Neural progenitor cell (in vitro differentiated cells): ENCODE results near the gene PTPRN2. TPM values are rescaled to one million over a fixed set of nuclear protein-coding genes. Genes with fewer than 3 reads are reported as not detected.

Experiments used
- DNase-seq: peaks from one replicate; pipeline ENCODE4 v3.0.0-alpha.2; 2016; ENCODE audit warnings: low spot score
- H2AFZ ChIP-seq: fragments of 200-600 bp; sonication (generic); replicated peaks from 2 replicates; pipeline ENCODE4 v1.6.1; 2016; ENCODE audit warnings: antibody characterized with exemption
- H3F3A ChIP-seq: fragments of 200-600 bp; sonication (generic); 2 replicates; pipeline ENCODE4 v1.6.1; 2016; ENCODE audit warnings: antibody characterized with exemption, low read depth
- H3K27ac ChIP-seq: fragments of 200-600 bp; sonication (generic); 2 replicates; pipeline ENCODE4 v1.5.1; 2016; ENCODE audit warnings: mild to moderate bottlenecking
- H3K27me3 ChIP-seq: fragments of 200-600 bp; sonication (generic); 2 replicates; pipeline ENCODE4 v1.6.1; 2016; ENCODE audit warnings: mild to moderate bottlenecking, moderate library complexity
- H3K36me3 ChIP-seq: fragments of 200-600 bp; sonication (generic); 2 replicates; pipeline ENCODE4 v1.5.1; 2016
- H3K4me1 ChIP-seq: fragments of 200-600 bp; sonication (generic); 2 replicates; pipeline ENCODE4 v1.6.1; 2016; ENCODE audit warnings: mixed run types
- H3K4me2 ChIP-seq: fragments of 200-600 bp; sonication (generic); 2 replicates; pipeline ENCODE4 v1.6.1; 2016
- H3K4me3 ChIP-seq: fragments of 200-600 bp; sonication (generic); 2 replicates; pipeline ENCODE4 v1.5.1; 2016
- H3K79me2 ChIP-seq: fragments of 200-600 bp; sonication (generic); 2 replicates; pipeline ENCODE4 v1.6.1; 2016; ENCODE audit warnings: low read depth
- H3K9ac ChIP-seq: fragments of 200-600 bp; sonication (generic); 2 replicates; pipeline ENCODE4 v1.6.1; 2016
- H3K9me3 ChIP-seq: fragments of 200-600 bp; sonication (generic); 2 replicates; pipeline ENCODE4 v1.5.1; 2016; ENCODE audit warnings: low read depth
- H4K20me1 ChIP-seq: fragments of 200-600 bp; sonication (generic); 2 replicates; pipeline ENCODE4 v1.6.1; 2016; ENCODE audit warnings: low read depth
- H3K27ac Mint-ChIP-seq: 3 replicates; pipeline ENCODE4 v1.8.0; 2021; ENCODE audit warnings: mixed read lengths
- H3K27me3 Mint-ChIP-seq: 2 replicates; pipeline ENCODE4 v1.8.0; 2022; ENCODE audit warnings: low read depth, mild to moderate bottlenecking, inconsistent platforms, moderate library complexity, mixed read lengths; ENCODE audit not compliant: insufficient read depth
- H3K36me3 Mint-ChIP-seq: 3 replicates; pipeline ENCODE4 v1.8.0; 2021; ENCODE audit warnings: mixed read lengths
- H3K4me1 Mint-ChIP-seq: 3 replicates; pipeline ENCODE4 v1.8.0; 2021; ENCODE audit warnings: mixed read lengths
- H3K4me3 Mint-ChIP-seq: 3 replicates; pipeline ENCODE4 v1.8.0; 2021; ENCODE audit warnings: mild to moderate bottlenecking, moderate library complexity, mixed read lengths
- H3K9me3 Mint-ChIP-seq: 3 replicates; pipeline ENCODE4 v1.8.0; 2020; ENCODE audit warnings: mixed read lengths
- EZH2 ChIP-seq: fragments of 200-600 bp; sonication (generic); IDR thresholded peaks from 2 replicates; pipeline ENCODE4 v1.6.1; 2017; ENCODE audit warnings: antibody characterized with exemption, mild to moderate bottlenecking, moderate library complexity
- EZH2phosphoT487 ChIP-seq: fragments of 200-600 bp; sonication (generic); IDR thresholded peaks from 2 replicates; pipeline ENCODE4 v1.6.1; 2017; ENCODE audit warnings: antibody characterized with exemption
- total RNA-seq: library from RNA; depleted of rRNA; stranded (reverse); fragments of >200 nt; gene quantifications from 2 replicates; pipeline ENCODE4 v1.2.3, GENCODE V29; 2015; ENCODE audit warnings: low replicate concordance
- TF ChIP-seq, protein P1 (sequence below): fragments of 200-600 bp; sonication (generic); IDR thresholded peaks from 2 replicates; pipeline ENCODE4 v1.5.1; 2017; ENCODE audit warnings: antibody characterized with exemption, mild to moderate bottlenecking

PTPRN2 gene
- total RNA-seq, 1 donor from 2014 or later = 3.0 TPM

DNA sequence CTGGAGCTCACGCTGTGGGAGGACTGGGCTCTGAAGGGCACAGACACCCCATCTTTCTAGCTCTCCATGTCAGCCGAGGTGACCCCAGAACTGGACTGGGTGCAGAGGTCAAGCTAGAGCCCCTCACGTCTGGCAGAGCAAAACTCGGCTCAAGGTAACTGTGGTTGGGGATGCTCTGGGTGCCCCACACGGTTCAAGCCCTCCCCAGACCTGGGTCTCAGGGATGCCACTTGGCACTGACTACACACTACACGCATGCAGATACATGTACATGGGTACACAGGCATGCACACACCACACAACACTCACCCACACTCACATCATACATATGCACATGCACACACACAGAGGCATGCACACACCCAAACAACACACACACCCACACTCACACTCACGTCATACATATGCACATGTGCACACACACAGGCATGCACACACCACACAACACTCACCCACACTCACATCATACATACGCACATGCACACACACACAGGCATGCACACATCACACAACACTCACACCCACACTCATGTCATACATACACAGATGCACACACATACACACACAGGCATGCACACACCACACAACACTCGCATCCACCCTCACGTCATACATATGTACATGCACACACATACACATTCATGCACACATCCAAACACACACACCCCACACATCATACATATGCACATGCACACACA is 1031.5 kb downstream of the PTPRN2 start:
- no peaks in the 10 kb centered on the region for H3K36me3 ChIP-seq
- peaks cover 14% of the 10 kb centered on the region for H3K36me3 Mint-ChIP-seq
- no peak for DNase-seq

DNA sequence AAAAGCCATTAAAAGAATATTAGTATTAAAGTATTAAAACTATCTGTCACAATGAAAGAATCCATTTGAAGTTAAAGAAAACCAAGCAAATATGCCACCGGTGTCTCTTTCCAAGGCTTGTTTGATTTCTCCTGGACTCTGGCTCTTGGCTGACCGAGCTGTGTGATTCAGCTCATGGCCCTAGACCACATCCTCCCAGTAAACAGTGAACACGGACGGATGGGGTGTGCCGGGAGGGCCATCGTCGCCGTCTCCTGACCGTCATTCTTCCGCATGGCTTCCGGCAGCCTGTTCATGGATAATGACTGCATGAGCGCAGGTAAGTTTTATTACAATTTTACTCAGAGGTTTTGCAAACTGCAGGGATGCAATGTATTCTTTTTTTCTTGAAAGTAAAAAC is 1032.3 kb downstream of the PTPRN2 start:
- Histone ChIP-seq H3K27ac (no peak overlapping the region), H3K79me2 (no peaks in the 10 kb centered on the region), H3K36me3 (no peaks in the 10 kb centered on the region), H3K4me3 (no peak overlapping the region), H3K9me3 (no peaks in the 10 kb centered on the region), H4K20me1 (no peaks in the 10 kb centered on the region), H3K27me3 (no peaks in the 10 kb centered on the region), H3F3A (peaks cover 11% of the 10 kb centered on the region), H3K4me1 (no peaks in the 10 kb centered on the region), H3K4me2 (no peak overlapping the region), H3K9ac (no peak overlapping the region), H2AFZ (no peak overlapping the region)
- Mint-ChIP-seq H3K27me3 (no peaks in the 10 kb centered on the region), H3K4me1 (peaks cover 7% of the 10 kb centered on the region), H3K4me3 (no peak overlapping the region), H3K27ac (no peak overlapping the region), H3K36me3 (peaks cover 14% of the 10 kb centered on the region), H3K9me3 (no peaks in the 10 kb centered on the region)
- TF ChIP-seq EZH2phosphoT487 (no peak), EZH2 (no peak)
- no peak for DNase-seq

More for the DNA sequence above, 1031.5 kb downstream of the PTPRN2 start:
- no peak overlapping the region for H3K27ac ChIP-seq
- H3K27me3 ChIP-seq = no peaks in the 10 kb centered on the region
- TF ChIP-seq EZH2phosphoT487 (no peak), EZH2 (no peak)
- TF ChIP-seq, protein P1, sequence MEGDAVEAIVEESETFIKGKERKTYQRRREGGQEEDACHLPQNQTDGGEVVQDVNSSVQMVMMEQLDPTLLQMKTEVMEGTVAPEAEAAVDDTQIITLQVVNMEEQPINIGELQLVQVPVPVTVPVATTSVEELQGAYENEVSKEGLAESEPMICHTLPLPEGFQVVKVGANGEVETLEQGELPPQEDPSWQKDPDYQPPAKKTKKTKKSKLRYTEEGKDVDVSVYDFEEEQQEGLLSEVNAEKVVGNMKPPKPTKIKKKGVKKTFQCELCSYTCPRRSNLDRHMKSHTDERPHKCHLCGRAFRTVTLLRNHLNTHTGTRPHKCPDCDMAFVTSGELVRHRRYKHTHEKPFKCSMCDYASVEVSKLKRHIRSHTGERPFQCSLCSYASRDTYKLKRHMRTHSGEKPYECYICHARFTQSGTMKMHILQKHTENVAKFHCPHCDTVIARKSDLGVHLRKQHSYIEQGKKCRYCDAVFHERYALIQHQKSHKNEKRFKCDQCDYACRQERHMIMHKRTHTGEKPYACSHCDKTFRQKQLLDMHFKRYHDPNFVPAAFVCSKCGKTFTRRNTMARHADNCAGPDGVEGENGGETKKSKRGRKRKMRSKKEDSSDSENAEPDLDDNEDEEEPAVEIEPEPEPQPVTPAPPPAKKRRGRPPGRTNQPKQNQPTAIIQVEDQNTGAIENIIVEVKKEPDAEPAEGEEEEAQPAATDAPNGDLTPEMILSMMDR = no peak
- H3K9ac ChIP-seq = no peak overlapping the region
- no peaks in the 10 kb centered on the region for H3K9me3 Mint-ChIP-seq
- H3K4me1 Mint-ChIP-seq = peaks cover 5% of the 10 kb centered on the region
- H3F3A ChIP-seq = peaks cover 11% of the 10 kb centered on the region
- no peaks in the 10 kb centered on the region for H3K27me3 Mint-ChIP-seq
- H3K4me2 ChIP-seq = no peak overlapping the region
- H3K4me1 ChIP-seq = no peaks in the 10 kb centered on the region
- H2AFZ ChIP-seq = no peak overlapping the region
- H3K27ac Mint-ChIP-seq = no peak overlapping the region
- no peaks in the 10 kb centered on the region for H3K9me3 ChIP-seq
- H3K4me3 ChIP-seq = no peak overlapping the region
- H3K79me2 ChIP-seq = no peaks in the 10 kb centered on the region
- no peak overlapping the region for H3K4me3 Mint-ChIP-seq
- H4K20me1 ChIP-seq = no peaks in the 10 kb centered on the region

DNA sequence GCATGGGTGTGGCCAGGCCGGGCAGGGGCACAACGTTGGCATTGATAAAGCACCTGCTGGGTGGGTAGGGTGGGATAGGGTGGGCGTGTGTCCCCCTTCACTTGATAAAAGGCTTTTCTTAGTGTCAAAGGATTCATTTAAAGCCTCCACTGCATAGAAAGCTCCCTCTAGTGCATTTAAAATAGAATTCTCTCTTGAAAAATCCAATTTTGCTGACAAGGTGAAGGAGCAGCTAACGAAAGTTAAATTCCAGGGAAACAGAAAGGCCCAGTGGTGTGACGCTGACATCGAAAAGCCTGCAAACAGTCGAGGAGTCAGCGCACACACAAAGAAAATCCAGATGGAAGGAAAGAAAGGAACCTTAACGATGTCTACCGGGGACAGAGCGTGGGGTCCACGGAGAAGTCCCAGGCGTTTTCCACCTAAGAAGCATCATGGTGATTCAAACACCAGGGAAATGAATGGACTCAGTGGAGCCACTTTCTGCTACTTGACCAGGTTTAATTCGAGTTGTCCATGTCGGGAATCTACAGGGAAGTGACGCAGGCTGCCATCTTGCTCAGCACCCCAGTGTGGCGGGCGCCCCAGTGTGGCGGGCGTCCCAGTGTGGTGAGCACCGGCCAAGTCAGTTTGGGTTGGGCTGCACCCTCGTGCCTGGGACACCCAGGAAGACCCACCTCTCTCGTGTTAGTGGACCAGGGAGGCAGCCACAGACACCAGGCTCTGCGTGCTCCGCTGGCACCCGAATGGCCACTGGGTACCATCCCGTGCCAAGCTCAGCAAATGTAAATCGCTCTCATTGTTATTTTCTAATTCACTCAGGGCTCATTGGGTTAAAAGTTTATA is 1033.0 kb downstream of the PTPRN2 start:
- Mint-ChIP-seq H3K4me1 (peaks cover 8% of the 10 kb centered on the region), H3K27me3 (no peaks in the 10 kb centered on the region), H3K9me3 (no peaks in the 10 kb centered on the region), H3K36me3 (peaks cover 17% of the 10 kb centered on the region), H3K4me3 (no peak overlapping the region), H3K27ac (no peak overlapping the region)
- H3F3A ChIP-seq = peaks cover 11% of the 10 kb centered on the region
- H3K79me2 ChIP-seq = no peaks in the 10 kb centered on the region
- no peak overlapping the region for H3K27ac ChIP-seq
- H3K9me3 ChIP-seq = no peaks in the 10 kb centered on the region
- DNase-seq = no peak
- H2AFZ ChIP-seq = no peak overlapping the region
- H3K4me3 ChIP-seq = no peak overlapping the region
- H3K36me3 ChIP-seq = no peaks in the 10 kb centered on the region
- no peaks in the 10 kb centered on the region for H3K4me1 ChIP-seq
- TF ChIP-seq EZH2 (no peak), EZH2phosphoT487 (no peak)
- TF ChIP-seq, protein P1 = no peak
- no peak overlapping the region for H3K4me2 ChIP-seq
- H3K9ac ChIP-seq = no peak overlapping the region
- H4K20me1 ChIP-seq = no peaks in the 10 kb centered on the region
- H3K27me3 ChIP-seq = no peaks in the 10 kb centered on the region
